NCI-H2029 treated with DMSO at 0.1 percent for 48 hours (cell line): ENCODE data around the gene ALOXE3.

Experiments used
- DNase-seq: peaks from one replicate; lab custom pipeline; 2025; lab: John Stamatoyannopoulos, UW

Gene ALOXE3

GRCh38 chr17:8048736-8049135, 69.6 kb downstream of the ALOXE3 start:
- DNase-seq = no peak

GRCh38 chr17:8048236-8048635, 70.1 kb downstream of the ALOXE3 start:
- no peak for DNase-seq

DNA sequence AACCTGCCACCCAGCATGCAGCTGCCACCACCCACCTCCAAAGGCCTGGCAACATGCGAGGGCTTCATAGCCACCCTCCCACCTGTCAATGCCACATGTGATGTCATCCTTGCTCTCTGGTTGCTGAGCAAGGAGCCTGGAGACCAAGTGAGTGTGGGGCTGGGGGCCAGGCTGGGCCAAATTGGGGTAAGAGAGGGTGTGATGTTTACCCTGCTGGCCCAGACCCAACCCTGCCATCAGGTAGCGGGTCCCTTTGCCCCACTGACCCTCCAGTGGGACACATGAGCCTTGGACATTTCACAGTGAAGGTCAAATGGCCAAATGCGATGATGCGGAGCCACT, 70.6 kb downstream of the ALOXE3 start:
- no peak for DNase-seq

DNA sequence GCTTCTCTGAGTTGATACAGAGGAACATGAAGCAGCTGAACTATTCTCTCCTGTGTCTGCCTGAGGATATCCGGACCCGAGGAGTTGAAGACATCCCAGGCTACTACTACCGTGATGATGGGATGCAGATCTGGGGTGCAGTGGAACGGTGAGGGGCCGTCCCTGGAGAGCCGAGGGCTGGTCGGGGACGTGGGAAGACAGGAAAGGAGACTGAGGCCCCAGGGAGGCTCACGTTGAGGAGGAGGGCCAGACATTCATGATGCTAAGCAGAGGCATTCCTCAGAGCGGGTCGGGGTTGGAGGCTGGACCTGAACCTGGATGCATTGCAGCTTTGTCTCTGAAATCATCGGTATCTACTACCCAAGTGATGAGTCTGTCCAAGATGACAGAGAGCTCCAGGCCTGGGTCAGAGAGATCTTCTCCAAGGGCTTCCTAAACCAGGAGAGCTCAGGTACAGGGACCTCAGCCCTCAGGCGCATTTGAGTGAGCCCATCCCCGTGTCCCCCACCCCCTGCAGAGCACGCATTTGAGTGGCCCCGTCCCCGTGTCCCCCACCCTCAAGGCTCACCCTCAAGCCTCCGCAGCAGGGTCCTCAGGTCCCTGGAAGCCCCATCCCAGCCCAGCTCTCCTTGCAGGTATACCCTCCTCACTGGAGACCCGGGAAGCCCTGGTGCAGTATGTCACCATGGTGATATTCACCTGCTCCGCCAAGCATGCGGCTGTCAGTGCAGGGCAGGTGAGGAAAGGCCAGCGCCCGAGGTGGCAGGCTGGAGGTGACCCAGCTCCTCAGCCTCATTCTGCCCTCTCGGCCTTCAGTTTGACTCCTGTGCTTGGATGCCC, 71.2 kb downstream of the ALOXE3 start:
- no peak for DNase-seq

- DNase-seq = no peak
These were observed 71.9 kb downstream of the ALOXE3 start for GRCh38 chr17:8046306-8046928.
